GM21576 (cell line): ENCODE results near the gene TRIM36.

Experiments
- ATAC-seq: cut with Tn5 transposase; IDR thresholded peaks from one replicate; pipeline ENCODE4 v1.9.1; 2021; ENCODE audit warnings: mild to moderate bottlenecking, moderate library complexity; ENCODE audit not compliant: unreplicated experiment

Gene TRIM36

GRCh38 chr5:115084246-115084793 is 85.4 kb downstream of the TRIM36 start:
- ATAC-seq = no peak

GRCh38 chr5:115079924-115080623 is 89.6 kb downstream of the TRIM36 start:
- ATAC-seq = no peak
